ENCODE measurements around the gene AGPAT3. TPM values are rescaled to one million over a fixed set of nuclear protein-coding genes. Genes with fewer than 3 reads are reported as not detected.

AGPAT3 gene
- total RNA-seq, 1 experiment from 2014 or later = 13.0 TPM

- H3K27me3 Mint-ChIP-seq (ENCODE audit: low read depth) = peaks cover 3% of the 10 kb centered on the region
- Histone ChIP-seq H2BK20ac (ENCODE audit: low read depth, low read length, poor library complexity, severe bottlenecking) (no peak overlapping the region), H3K27me3 (ENCODE audit: insufficient read depth, low read length) (no peaks in the 10 kb centered on the region), H4K91ac (ENCODE audit: insufficient read length, low read depth, low read length) (no peak overlapping the region), H4K5ac (ENCODE audit: insufficient read length, low read depth, low read length) (no peak overlapping the region), H3K18ac (ENCODE audit: insufficient read length, low read depth, low read length) (no peak overlapping the region), H4K20me1 (ENCODE audit: control insufficient read depth, insufficient read depth, insufficient read length) (no peaks in the 10 kb centered on the region), H4K8ac (replicated peaks; ENCODE audit: insufficient read length, low read depth, low read length) (no peak overlapping the region), H3K27ac (ENCODE audit: insufficient read length, low read depth, low read length) (no peak overlapping the region), H3K4ac (ENCODE audit: low read depth, low read length) (no peak overlapping the region), H2AFZ (ENCODE audit: low read length) (no peak overlapping the region), H2AK5ac (ENCODE audit: insufficient read length, low read length) (no peak overlapping the region), H3K14ac (ENCODE audit: insufficient read depth, low read length) (no peak overlapping the region), H2BK15ac (ENCODE audit: low read depth, low read length) (no peak overlapping the region), H2BK5ac (ENCODE audit: insufficient read length, low read length) (no peak overlapping the region), H3K9me3 (ENCODE audit: control insufficient read depth, low read depth, low read length) (no peaks in the 10 kb centered on the region), H2BK12ac (ENCODE audit: insufficient read length, low read depth, low read length) (no peak overlapping the region), H3K23ac (ENCODE audit: insufficient read length, low read depth, low read length) (no peak overlapping the region), H3T11ph (ENCODE audit: low read length) (no peak overlapping the region), H3K4me2 (ENCODE audit: insufficient read depth, insufficient read length, low read length) (no peak overlapping the region), H3K23me2 (ENCODE audit: insufficient read length, low read depth, low read length, poor library complexity, severe bottlenecking) (no peaks in the 10 kb centered on the region), H3K79me2 (ENCODE audit: insufficient read depth, low read length) (no peaks in the 10 kb centered on the region), H3K9ac (ENCODE audit: extremely low read depth, insufficient read length, low read length) (no peak overlapping the region), H2BK120ac (ENCODE audit: low read depth, low read length, poor library complexity, severe bottlenecking) (no peak overlapping the region), H3K56ac (ENCODE audit: insufficient read length, low read depth, low read length) (no peak overlapping the region), H3K79me1 (ENCODE audit: insufficient read depth, low read depth, low read length, poor library complexity, severe bottlenecking) (no peaks in the 10 kb centered on the region), H3K4me1 (ENCODE audit: insufficient read depth, low read length) (no peaks in the 10 kb centered on the region)
- no CpG with 5 or more reads among the region's 3 CpGs for WGBS (ENCODE audit: extremely low coverage, insufficient read length, low lambda C conversion rate)
- no peak for DNase-seq
- H3K4me1 Mint-ChIP-seq = peaks cover 13 to 21% of the 10 kb centered on the region in 2 experiments
- TF ChIP-seq CTCF (conservative IDR thresholded peaks at IDR 0.05) = no peak
- H3K27ac Mint-ChIP-seq = no peak overlapping the region
- H3K4me3 Mint-ChIP-seq = no peak overlapping the region
- H3K9me3 Mint-ChIP-seq = peaks cover 0 to 11% of the 10 kb centered on the region in 2 experiments; a peak in 4 of 5 replicates
- peaks cover 8 to 21% (median 16%) of the 10 kb centered on the region in 3 experiments; a peak in 6 of 7 replicates for H3K36me3 Mint-ChIP-seq (ENCODE audit: insufficient read depth in 1 of 3, low read depth in 3 of 3)
Measured at GRCh38 chr21:43818685-43819084, 46.3 kb upstream of the AGPAT3 start.
